Heart left ventricle (tissue), 16 donors: Measurements from ENCODE around the gene BORCS5. TPM values are rescaled to one million over a fixed set of nuclear protein-coding genes. Genes with fewer than 3 reads are reported as not detected.

Experiments used
- ATAC-seq, 4 donors: fragments of 200-7000 bp; cut with Tn5 transposase; one replicate each; pipeline ENCODE4 v1.9.1; 2020 to 2022; ENCODE audit warnings: moderate library complexity in 4 of 4, mild to moderate bottlenecking in 3 of 4, moderate number of reproducible peaks in 1 of 4
- DNase-seq, 5 donors: peaks; one replicate each; pipeline ENCODE4 v3.0.0-alpha.2; 2020
- H3K27ac ChIP-seq, 12 donors: fragments of 200-600 bp; sonication (generic) in 4 of 12; one replicate each; pipeline versions ENCODE4 v1.5.0 to v1.8.0; 2016 to 2022; ENCODE audit warnings: mild to moderate bottlenecking in 2 of 12
- H3K27me3 ChIP-seq, 9 donors: fragments of 200-600 bp; sonication (generic) in 2 of 9; one replicate each; pipeline versions ENCODE4 v1.5.1 to v1.8.0; 2016 to 2022; ENCODE audit warnings: mild to moderate bottlenecking in 3 of 9
- H3K36me3 ChIP-seq, 9 donors: fragments of 200-600 bp; sonication (generic) in 2 of 9; one replicate each; pipeline versions ENCODE4 v1.5.0 to v1.8.0; 2018 to 2022; ENCODE audit warnings: mild to moderate bottlenecking in 2 of 9
- H3K4me1 ChIP-seq, 12 donors: fragments of 200-600 bp; sonication (generic) in 4 of 12; one replicate each; pipeline versions ENCODE4 v1.5.0 to v1.8.0; 2016 to 2022; ENCODE audit warnings: mild to moderate bottlenecking in 3 of 12
- H3K4me3 ChIP-seq, 12 donors: fragments of 200-600 bp; sonication (generic) in 4 of 12; one replicate each; pipeline versions ENCODE4 v1.5.0 to v1.8.0; 2017 to 2022; ENCODE audit warnings: mild to moderate bottlenecking in 9 of 12, moderate library complexity in 4 of 12
- H3K9me3 ChIP-seq, 12 donors: fragments of 200-600 bp; sonication (generic) in 4 of 12; one replicate each; pipeline versions ENCODE4 v1.5.0 to v1.8.0; 2016 to 2022; ENCODE audit warnings: mild to moderate bottlenecking in 1 of 12
- POLR2A ChIP-seq, 2 donors: fragments of 450-650 bp; IDR thresholded peaks; one replicate each; pipeline ENCODE4 v1.6.1; 2017; ENCODE audit warnings: antibody characterized with exemption in 2 of 2, mild to moderate bottlenecking in 2 of 2, moderate library complexity in 2 of 2
- WGBS, 4 donors: extraction: QIAGEN DNeasy Blood & Tissue Kit in 2 of 4; methylation state at CpG; one replicate each; pipeline versions ENCODE4 v1.1.5 to v1.1.7; 2013 to 2018; 5-methylcytosine and 5-hydroxymethylcytosine counted together
- intact Hi-C, 10 donors: fragments of 100-400 bp; cut with DNase I; formaldehyde crosslinking; loops; one replicate each; pipeline versions ENCODE4 v1.11.1 to v1.14.2; 2022
- polyA plus RNA-seq, 2 donors: library from polyadenylated mRNA; stranded (reverse); fragments of 200-250 nt; gene quantifications; one replicate each; pipeline ENCODE4 v1.2.3, GENCODE V29; 2013
- total RNA-seq, 9 donors: library from RNA; depleted of rRNA in 2 of 9; stranded (reverse); fragments of >200 nt in 2 of 9; fragmentation: NEBNext Ultra II Directional in 3 of 9; extraction: Animal tissue kit (Norgen Biotek cat#: 25700) in 3 of 9; gene quantifications; one replicate each; pipeline versions ENCODE4 v1.1.0 to v1.2.4, GENCODE V29; 2016 to 2023
- TF ChIP-seq, protein P1 (sequence below), 12 donors: fragments of 200-600 bp; sonication (generic) in 4 of 12; IDR thresholded peaks; one replicate each; pipeline versions ENCODE4 v1.5.0 to v1.8.0; 2018 to 2022; ENCODE audit warnings: antibody characterized with exemption in 12 of 12, mild to moderate bottlenecking in 5 of 12
- donor health status: ischemic (EF 13 %, LVEDD 7.1; RV severe dilation, severe dysfunction).
- donor health status: healthy with polysubstance abuse.
- donor health status: DM: no; HTN: yes; CAD: no.
- donor health status: DM: no; HTN: no; CAD: no.
- donor health status: ischemic (EF 25% LVEDD 6.9; RV normal size, moderate dysfunction).
- donor health status: ischemic (EF 25% LVEDD 5.7; RV mildly dilated, moderate dysfunction).
- donor health status: healthy.
- donor health status: DM: yes; HTN: yes; CAD: no.
- donor health status: ischemic (EF 35%, LVEDD 5.7; RV mildly dilated, moderate dysfunction).
- donor health status: nonischemic (EF 11% LVEDD 7.7; RV severe dilation, severe dysfunction).
- donor health status: DM: yes; HTN: yes; CAD: no.
- donor health status: PGD.
- donor health status: ischemic (EF 29% LVEDD 5.4; RV normal size, mild dysfunction).
- donor health status: nonischemic (EF 23%, LVEDD 6.1; RV moderate dilation, normal function).

The BORCS5 gene
- total and polyA plus RNA-seq, 11 donors: 3.9 to 21.3 (median 12.3) TPM

DNA sequence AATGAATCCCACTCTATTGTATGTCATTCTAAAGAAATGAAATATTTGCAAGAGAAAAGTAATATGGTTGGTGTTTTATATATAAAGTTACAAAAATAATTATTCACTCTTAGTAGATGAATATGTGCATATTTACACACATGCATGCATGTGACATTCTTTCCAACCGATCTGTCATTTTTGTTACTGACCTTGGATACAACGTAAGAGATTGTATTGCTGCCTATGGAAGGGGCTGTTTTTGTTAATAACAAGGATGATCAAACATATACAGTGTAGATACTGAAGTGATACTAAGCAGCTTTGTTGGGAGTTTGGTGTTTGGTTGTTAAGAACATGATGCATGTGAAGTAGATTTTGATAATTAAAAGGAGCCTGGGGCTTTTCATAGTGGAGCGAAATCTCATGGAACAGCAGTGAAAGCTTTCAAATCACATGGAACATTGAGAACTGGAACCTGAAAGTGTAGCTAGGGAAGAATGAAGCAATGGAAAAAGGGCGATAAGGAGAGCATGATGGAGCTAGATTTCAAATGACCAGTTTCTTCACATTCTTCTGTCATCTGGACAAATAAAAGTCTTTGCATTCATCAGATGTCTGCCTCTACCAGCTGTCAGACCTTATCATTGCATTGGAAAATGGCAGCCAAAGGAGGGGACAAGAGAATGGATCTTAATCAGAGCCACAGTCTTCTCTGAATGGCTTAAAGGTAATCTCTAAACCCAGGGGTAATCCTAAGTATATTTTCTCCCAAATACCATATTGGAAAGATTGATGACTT is 10.0 kb downstream of the BORCS5 start:
- Histone ChIP-seq H3K27me3 (no peaks in the 10 kb centered on the region), H3K36me3 (peaks cover 0 to 44% (median 17%) of the 10 kb centered on the region in 9 donors), H3K4me1 (peaks cover 0 to 12% (median 0%) of the 10 kb centered on the region in 12 donors), H3K27ac (no peak overlapping the region), H3K9me3 (no peaks in the 10 kb centered on the region), H3K4me3 (no peak overlapping the region)
- 90 to 95% (median 93%) methylated on average over 4 of the region's 4 CpGs for WGBS, 4 donors
- no peak for TF ChIP-seq POLR2A (IDR thresholded peaks at IDR 0.05)
- TF ChIP-seq, protein P1, sequence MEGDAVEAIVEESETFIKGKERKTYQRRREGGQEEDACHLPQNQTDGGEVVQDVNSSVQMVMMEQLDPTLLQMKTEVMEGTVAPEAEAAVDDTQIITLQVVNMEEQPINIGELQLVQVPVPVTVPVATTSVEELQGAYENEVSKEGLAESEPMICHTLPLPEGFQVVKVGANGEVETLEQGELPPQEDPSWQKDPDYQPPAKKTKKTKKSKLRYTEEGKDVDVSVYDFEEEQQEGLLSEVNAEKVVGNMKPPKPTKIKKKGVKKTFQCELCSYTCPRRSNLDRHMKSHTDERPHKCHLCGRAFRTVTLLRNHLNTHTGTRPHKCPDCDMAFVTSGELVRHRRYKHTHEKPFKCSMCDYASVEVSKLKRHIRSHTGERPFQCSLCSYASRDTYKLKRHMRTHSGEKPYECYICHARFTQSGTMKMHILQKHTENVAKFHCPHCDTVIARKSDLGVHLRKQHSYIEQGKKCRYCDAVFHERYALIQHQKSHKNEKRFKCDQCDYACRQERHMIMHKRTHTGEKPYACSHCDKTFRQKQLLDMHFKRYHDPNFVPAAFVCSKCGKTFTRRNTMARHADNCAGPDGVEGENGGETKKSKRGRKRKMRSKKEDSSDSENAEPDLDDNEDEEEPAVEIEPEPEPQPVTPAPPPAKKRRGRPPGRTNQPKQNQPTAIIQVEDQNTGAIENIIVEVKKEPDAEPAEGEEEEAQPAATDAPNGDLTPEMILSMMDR (IDR thresholded peaks at IDR 0.05): no peak
- intact Hi-C loops: no loop called here
- no peak for DNase-seq
- ATAC-seq: no peak

DNA sequence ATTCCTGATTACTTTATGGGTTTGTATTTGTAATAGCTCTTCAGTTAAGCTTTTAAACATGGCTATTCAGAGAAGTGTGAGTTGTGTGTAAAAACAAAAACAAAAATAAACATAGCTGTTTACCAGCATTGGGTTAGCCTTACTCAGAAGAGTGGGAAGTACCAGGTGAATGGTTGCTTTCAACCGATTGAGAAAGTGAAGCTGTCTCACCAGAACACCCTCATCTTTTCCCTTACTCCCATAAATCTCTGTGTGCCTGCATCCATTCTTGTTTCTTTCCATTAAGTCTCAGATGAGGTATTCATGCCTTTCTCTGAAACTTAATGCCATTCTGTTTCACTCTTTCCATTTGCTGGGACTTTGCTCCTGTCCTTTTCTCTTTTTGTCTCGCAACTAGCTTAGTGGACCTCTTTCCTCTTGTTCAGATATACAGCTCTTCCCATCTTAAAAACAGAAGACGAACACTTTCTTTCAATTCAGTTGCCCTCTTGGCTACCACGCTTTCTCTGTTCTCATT is 10.7 kb downstream of the BORCS5 start:
- no peak for ATAC-seq
- DNase-seq: no peak
- intact Hi-C loops: no loop called here
- Histone ChIP-seq H3K9me3 (no peaks in the 10 kb centered on the region), H3K27ac (no peak overlapping the region), H3K27me3 (no peaks in the 10 kb centered on the region), H3K4me3 (no peak overlapping the region), H3K4me1 (peaks cover 0 to 12% (median 0%) of the 10 kb centered on the region in 12 donors), H3K36me3 (peaks cover 0 to 46% (median 12%) of the 10 kb centered on the region in 9 donors)
- WGBS, 4 donors: 92 to 98% (median 95%) methylated on average over 4 of the region's 4 CpGs
- TF ChIP-seq, protein P1 (IDR thresholded peaks at IDR 0.05): no peak
- no peak for TF ChIP-seq POLR2A (IDR thresholded peaks at IDR 0.05)

DNA sequence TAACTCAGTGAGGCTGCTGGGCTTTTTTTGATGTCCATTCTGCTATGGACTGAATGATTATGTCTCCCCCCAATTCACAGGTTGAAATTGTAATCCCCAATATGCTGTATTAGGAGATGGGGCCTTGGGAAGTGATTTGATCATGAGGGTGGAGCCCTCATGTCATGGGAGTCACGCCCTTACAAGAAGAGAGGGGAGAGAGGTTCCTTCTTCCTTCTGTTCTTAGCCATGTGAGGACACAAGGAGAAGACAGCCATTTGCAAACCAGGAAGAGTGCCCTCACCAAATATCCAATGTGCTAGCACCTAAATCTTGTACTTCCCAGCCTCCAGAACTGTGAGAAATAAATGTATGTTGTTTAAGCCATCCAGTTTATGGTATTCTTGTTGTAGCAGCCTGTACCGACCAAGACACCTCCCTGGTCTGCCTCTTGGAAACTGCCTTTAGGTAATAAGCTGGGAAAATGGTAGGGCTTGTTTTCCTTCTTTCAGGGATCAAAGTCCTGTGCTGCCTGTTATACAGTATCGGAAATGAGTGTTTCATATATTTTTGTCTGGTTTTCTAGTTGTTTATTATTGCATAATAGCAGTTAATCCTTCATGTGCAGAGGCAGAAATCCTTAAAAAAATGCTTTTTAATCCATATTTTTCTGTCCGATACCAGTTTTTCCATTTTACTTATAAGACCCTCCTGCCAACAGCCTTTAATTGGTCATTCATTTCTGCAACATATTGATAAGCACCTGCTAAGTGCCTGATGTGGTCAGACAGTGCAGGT is 16.3 kb downstream of the BORCS5 start:
- ATAC-seq: no peak

More for the DNA sequence above, 16.3 kb downstream of the BORCS5 start:
- WGBS, 4 donors: 91 to 94% (median 93%) methylated on average over 4 of the region's 4 CpGs
- Histone ChIP-seq H3K4me3 (no peak overlapping the region), H3K9me3 (no peaks in the 10 kb centered on the region), H3K27me3 (no peaks in the 10 kb centered on the region), H3K27ac (no peak overlapping the region), H3K36me3 (peaks cover 0 to 27% (median 4%) of the 10 kb centered on the region in 9 donors), H3K4me1 (peaks cover 0 to 4% (median 0%) of the 10 kb centered on the region in 12 donors)
- TF ChIP-seq, protein P1 (IDR thresholded peaks at IDR 0.05): no peak
- no peak for TF ChIP-seq POLR2A (IDR thresholded peaks at IDR 0.05)
- DNase-seq: no peak
- intact Hi-C loops: loop anchor here in 1 of 10 donors (10.0 kb wide), 1 partner anchor 332 kb away; no protein-coding TSS in a partner anchor
